ENCODE measurements around the gene GMEB2. TPM values are rescaled to one million over a fixed set of nuclear protein-coding genes. Genes with fewer than 3 reads are reported as not detected.

Gene GMEB2
- total and polyA plus RNA-seq, 10 of the 15 experiments (the other 5 are each of a cell fraction or from before 2014, with no cell fraction given), result 0.08 to 15.1 (median 6.9) TPM

- peak overlapping the region; percentile 93 for H3K4me3 ChIP-seq
- in situ Hi-C loops (cut with MboI) (no loop called here), intact Hi-C loops (cut with micrococcal nuclease; ENCODE audit: unreplicated experiment) (no loop called here)
- ChIA-PET SMC1A (ENCODE audit: uncharacterized antibody, unreplicated experiment) (no interaction called here), CTCF (interaction anchor here (2.2 kb wide), 1 partner anchor 18 kb away, joined by 10 read pairs; no protein-coding TSS in a partner anchor), RAD21 (ENCODE audit: unreplicated experiment) (no interaction called here), POLR2A (no interaction called here)
- H3K79me2 ChIP-seq (ENCODE audit: control insufficient read depth, insufficient read depth, low read length), result peaks cover 10% of the 10 kb centered on the region
- FAIRE-seq, result no peak
- 85% methylated on average over 13 of the region's 13 CpGs for WGBS (ENCODE audit: insufficient coverage, insufficient replicate concordance, low lambda C conversion rate, missing lambda C conversion rate)
- no peak for DNase-seq (ENCODE audit: low read depth, low spot score)
- H3K4me1 ChIP-seq (ENCODE audit: control insufficient read depth, insufficient read depth, low read length), result peaks cover 8% of the 10 kb centered on the region
- BruUV-seq (replicated peaks), result no TSS peak
- no peaks in the 10 kb centered on the region for H4K20me1 ChIP-seq (ENCODE audit: control insufficient read depth, insufficient read depth)
- no peak overlapping the region for H3K27ac ChIP-seq (ENCODE audit: control insufficient read depth, insufficient read depth)
- H3K9me3 ChIP-seq (replicated peaks; ENCODE audit: control insufficient read depth, insufficient read depth, low read length), result no peaks in the 10 kb centered on the region
- no peak overlapping the region for H2AFZ ChIP-seq (ENCODE audit: control insufficient read depth, low read depth, low read length)
- H3K4me2 ChIP-seq (ENCODE audit: control insufficient read depth, insufficient read depth), result peak overlapping the region; percentile 46
- H3K36me3 ChIP-seq (ENCODE audit: control insufficient read depth in 2 of 2, insufficient read depth in 2 of 2, low read length in 1 of 2), result peaks cover 0 to 8% of the 10 kb centered on the region in 2 experiments; a peak in 2 of 4 replicates
- 0 out of 4 replicates have a peak, but pooled peaks cover 0 to 4% of the 10 kb centered on the region in 2 experiments for H3K27me3 ChIP-seq (replicated peaks in 1 of 2; ENCODE audit: control insufficient read depth in 2 of 2, insufficient read depth in 2 of 2, low read length in 1 of 2)
- no peak for ATAC-seq
- H3K9ac ChIP-seq (ENCODE audit: control insufficient read depth, insufficient read depth, low read length), result peak overlapping the region; percentile 78
- no peak for TF ChIP-seq GATAD2B (conservative IDR thresholded peaks at IDR 0.05; ENCODE audit: low read depth)
- no peak for TF ChIP-seq MEF2B (IDR thresholded peaks at IDR 0.05; ENCODE audit: partially characterized antibody, poor library complexity, severe bottlenecking)
- TF ChIP-seq, protein P1, sequence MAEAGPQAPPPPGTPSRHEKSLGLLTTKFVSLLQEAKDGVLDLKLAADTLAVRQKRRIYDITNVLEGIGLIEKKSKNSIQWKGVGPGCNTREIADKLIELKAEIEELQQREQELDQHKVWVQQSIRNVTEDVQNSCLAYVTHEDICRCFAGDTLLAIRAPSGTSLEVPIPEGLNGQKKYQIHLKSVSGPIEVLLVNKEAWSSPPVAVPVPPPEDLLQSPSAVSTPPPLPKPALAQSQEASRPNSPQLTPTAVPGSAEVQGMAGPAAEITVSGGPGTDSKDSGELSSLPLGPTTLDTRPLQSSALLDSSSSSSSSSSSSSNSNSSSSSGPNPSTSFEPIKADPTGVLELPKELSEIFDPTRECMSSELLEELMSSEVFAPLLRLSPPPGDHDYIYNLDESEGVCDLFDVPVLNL (IDR thresholded peaks at IDR 0.05; ENCODE audit: low read depth, low read length), result no peak
- TF ChIP-seq, protein P2, sequence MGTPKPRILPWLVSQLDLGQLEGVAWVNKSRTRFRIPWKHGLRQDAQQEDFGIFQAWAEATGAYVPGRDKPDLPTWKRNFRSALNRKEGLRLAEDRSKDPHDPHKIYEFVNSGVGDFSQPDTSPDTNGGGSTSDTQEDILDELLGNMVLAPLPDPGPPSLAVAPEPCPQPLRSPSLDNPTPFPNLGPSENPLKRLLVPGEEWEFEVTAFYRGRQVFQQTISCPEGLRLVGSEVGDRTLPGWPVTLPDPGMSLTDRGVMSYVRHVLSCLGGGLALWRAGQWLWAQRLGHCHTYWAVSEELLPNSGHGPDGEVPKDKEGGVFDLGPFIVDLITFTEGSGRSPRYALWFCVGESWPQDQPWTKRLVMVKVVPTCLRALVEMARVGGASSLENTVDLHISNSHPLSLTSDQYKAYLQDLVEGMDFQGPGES (IDR thresholded peaks at IDR 0.05), result no peak
- no peak for TF ChIP-seq CBFB (IDR thresholded peaks at IDR 0.05; ENCODE audit: low read depth)
- TF ChIP-seq GABPA (IDR thresholded peaks at IDR 0.05; ENCODE audit: low read depth), result no peak
- TF ChIP-seq, protein P3, sequence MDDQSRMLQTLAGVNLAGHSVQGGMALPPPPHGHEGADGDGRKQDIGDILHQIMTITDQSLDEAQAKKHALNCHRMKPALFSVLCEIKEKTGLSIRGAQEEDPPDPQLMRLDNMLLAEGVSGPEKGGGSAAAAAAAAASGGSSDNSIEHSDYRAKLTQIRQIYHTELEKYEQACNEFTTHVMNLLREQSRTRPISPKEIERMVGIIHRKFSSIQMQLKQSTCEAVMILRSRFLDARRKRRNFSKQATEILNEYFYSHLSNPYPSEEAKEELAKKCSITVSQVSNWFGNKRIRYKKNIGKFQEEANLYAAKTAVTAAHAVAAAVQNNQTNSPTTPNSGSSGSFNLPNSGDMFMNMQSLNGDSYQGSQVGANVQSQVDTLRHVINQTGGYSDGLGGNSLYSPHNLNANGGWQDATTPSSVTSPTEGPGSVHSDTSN (IDR thresholded peaks at IDR 0.05; ENCODE audit: insufficient replicate concordance, low read depth, low read length), result no peak
- TF ChIP-seq MLLT1 (IDR thresholded peaks at IDR 0.05), result no peak
- no peak for TF ChIP-seq NR2C2 (IDR thresholded peaks at IDR 0.05; ENCODE audit: borderline replicate concordance, control insufficient read depth, insufficient read length, low read depth)
- TF ChIP-seq, protein P4, sequence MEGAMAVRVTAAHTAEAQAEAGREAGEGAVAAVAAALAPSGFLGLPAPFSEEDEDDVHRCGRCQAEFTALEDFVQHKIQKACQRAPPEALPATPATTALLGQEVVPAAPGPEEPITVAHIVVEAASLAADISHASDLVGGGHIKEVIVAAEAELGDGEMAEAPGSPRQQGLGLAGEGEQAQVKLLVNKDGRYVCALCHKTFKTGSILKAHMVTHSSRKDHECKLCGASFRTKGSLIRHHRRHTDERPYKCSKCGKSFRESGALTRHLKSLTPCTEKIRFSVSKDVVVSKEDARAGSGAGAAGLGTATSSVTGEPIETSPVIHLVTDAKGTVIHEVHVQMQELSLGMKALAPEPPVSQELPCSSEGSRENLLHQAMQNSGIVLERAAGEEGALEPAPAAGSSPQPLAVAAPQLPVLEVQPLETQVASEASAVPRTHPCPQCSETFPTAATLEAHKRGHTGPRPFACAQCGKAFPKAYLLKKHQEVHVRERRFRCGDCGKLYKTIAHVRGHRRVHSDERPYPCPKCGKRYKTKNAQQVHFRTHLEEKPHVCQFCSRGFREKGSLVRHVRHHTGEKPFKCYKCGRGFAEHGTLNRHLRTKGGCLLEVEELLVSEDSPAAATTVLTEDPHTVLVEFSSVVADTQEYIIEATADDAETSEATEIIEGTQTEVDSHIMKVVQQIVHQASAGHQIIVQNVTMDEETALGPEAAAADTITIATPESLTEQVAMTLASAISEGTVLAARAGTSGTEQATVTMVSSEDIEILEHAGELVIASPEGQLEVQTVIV (IDR thresholded peaks at IDR 0.05; ENCODE audit: borderline replicate concordance, partially characterized antibody), result no peak
- TF ChIP-seq SMAD1 (IDR thresholded peaks at IDR 0.05; ENCODE audit: low read depth, partially characterized antibody), result no peak
- TF ChIP-seq, protein P5, sequence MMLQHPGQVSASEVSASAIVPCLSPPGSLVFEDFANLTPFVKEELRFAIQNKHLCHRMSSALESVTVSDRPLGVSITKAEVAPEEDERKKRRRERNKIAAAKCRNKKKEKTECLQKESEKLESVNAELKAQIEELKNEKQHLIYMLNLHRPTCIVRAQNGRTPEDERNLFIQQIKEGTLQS (IDR thresholded peaks at IDR 0.05; ENCODE audit: borderline replicate concordance, extremely low read depth, low read depth, low read length), result no peak
Observed at GRCh38 chr20:63659370-63659769, 32.5 kb upstream of the GMEB2 start.
